ENCODE data around the gene RETREG3.

GRCh38 chr17:42651392-42651791, 42.2 kb upstream of the RETREG3 start:
- TF ChIP-seq CEBPB (IDR thresholded peaks at IDR 0.05; ENCODE audit: low read depth, low read length) (no peak), MAFK (IDR thresholded peaks at IDR 0.05; ENCODE audit: low read depth, low read length) (no peak), USF2 (IDR thresholded peaks at IDR 0.05; ENCODE audit: low read depth, low read length) (no peak), BHLHE40 (IDR thresholded peaks at IDR 0.05; ENCODE audit: low read depth, low read length) (no peak), POLR2A (IDR thresholded peaks at IDR 0.05; ENCODE audit: low read depth, low read length) (no peak), SMC3 (IDR thresholded peaks at IDR 0.05; ENCODE audit: low read depth, low read length) (no peak), RFX5 (IDR thresholded peaks at IDR 0.05; ENCODE audit: low read depth, low read length) (no peak), CHD1 (IDR thresholded peaks at IDR 0.05; ENCODE audit: low read depth, low read length) (no peak), RCOR1 (IDR thresholded peaks at IDR 0.05; ENCODE audit: insufficient replicate concordance, low read length) (no peak), MAZ (IDR thresholded peaks at IDR 0.05; ENCODE audit: borderline replicate concordance, low read depth, low read length) (no peak), RAD21 (IDR thresholded peaks at IDR 0.05; ENCODE audit: low read length) (no peak), MXI1 (IDR thresholded peaks at IDR 0.05; ENCODE audit: borderline replicate concordance, low read depth, low read length) (no peak)
- TF ChIP-seq, protein P1, sequence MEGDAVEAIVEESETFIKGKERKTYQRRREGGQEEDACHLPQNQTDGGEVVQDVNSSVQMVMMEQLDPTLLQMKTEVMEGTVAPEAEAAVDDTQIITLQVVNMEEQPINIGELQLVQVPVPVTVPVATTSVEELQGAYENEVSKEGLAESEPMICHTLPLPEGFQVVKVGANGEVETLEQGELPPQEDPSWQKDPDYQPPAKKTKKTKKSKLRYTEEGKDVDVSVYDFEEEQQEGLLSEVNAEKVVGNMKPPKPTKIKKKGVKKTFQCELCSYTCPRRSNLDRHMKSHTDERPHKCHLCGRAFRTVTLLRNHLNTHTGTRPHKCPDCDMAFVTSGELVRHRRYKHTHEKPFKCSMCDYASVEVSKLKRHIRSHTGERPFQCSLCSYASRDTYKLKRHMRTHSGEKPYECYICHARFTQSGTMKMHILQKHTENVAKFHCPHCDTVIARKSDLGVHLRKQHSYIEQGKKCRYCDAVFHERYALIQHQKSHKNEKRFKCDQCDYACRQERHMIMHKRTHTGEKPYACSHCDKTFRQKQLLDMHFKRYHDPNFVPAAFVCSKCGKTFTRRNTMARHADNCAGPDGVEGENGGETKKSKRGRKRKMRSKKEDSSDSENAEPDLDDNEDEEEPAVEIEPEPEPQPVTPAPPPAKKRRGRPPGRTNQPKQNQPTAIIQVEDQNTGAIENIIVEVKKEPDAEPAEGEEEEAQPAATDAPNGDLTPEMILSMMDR (conservative IDR thresholded peaks at IDR 0.05; ENCODE audit: low read depth, low read length), result no peak

Measured in IMR-90 (cell line).